HUDEP-2 (cell line): Measurements from ENCODE around the gene UBE2V1.
A peak's percentile ranks its signal among the peaks of the same experiment; 100 is the strongest.
"Not testable (repeated sequence)": the region's sequence is repeated elsewhere in the genome, so short reads cannot be mapped to it uniquely, and the experiment has no call there.

Source experiments
- DNase-seq, 76 experiments: peaks; one replicate each; lab custom pipeline; 2025; ENCODE audit not compliant: unreplicated experiment in 76 of 76; lab: John Stamatoyannopoulos, UW

The UBE2V1 gene

DNA sequence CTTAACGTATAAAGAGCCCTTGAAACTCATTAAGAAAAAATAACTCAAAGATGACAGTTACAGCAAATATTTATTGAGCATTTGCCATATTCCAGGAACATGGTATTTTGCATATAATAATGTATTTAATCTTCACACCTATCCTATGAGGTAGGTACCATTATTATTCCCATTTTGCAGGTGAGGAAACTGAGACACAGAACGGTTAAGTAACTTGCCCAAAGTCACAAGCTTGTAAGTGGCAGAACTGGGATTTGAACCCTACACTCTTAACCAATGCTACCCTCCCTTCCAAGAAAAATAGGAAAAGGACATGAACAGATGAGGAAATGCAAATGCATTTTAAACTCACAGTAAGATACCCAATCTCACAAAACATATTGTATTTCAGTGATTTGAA lies 5.3 kb upstream of the UBE2V1 start:
- DNase-seq, result no peak

- DNase-seq, result no peak
Measured at GRCh38 chr20:50116368-50116999, 3.5 kb upstream of the UBE2V1 start.

DNA sequence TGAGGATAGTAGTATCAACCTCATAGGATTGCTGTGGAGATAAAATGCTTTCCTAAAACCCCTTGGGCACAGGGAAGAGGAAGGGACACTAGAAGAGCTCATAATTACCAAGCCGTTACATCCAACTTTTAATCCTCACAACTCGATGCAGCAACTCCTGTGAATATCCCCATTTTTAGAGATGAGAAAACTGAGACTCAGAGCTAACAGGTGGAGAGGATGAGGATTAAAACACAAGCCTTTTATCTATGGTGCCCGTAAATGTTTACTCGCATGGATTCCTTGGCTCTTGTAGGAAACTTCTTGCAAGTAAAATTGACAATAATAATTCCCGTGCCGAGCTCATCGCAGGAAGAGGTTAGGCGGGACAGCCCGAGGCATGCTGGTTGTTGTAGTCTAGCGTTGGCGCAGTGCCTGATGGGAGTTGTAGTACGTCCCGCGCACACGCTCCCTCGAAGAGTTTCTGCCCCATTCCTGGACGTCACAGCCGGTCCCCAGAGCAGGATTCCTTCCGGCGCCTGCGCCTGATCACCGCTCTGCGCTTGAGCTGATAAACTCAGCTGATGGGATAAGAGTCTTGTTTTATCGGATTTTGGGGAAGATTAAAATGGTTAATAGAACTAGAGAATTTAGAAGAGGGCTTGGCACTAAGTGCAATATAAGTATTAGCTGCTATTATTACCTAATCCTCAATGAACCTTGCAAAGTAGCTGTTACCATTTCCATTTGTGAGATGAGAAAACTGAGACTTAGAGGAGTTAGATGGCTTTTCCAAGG lies 2.8 kb upstream of the UBE2V1 start:
- peak in 74 of 76 experiments; percentile 44 to 97 (median 87) for DNase-seq

- DNase-seq, result no peak
Measured at GRCh38 chr20:50115041-50115512, 2.1 kb upstream of the UBE2V1 start.

DNA sequence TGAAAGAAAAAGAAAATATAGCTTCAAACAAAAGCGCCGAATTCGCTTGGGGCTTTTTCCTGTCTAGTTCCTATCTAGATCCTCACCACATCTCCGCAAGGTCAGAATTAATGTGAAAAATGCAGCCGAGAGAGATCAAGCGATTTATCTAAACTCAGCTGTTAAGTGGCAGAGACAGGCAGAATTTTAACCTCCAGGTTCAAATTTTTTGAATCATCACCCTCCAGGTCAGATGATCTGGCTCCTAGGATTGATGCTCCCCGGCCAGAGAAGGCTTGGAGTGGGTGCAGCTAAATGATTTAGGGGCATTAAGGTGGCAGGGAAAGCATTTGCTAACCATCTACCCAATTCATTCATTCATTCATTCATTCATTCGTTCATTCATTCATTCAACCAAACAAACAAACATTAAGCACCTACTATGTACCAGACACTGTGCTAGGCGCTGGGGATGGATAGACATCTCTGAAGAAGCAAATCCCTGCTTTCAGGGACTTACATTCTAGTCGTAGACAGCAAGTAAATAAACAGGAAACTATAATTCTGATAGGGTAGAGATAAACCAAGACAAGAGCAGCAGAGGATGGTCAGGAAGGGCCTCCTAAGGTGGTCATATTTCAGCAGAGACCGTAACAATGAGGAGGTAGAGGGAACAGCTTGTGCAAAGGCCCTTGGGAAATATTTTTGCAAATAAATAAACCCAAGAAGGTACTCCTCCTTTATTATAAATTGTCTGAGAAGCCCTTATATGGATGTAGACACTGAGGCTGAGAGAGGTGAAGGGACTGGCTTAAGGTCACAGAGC lies 672 bp upstream of the UBE2V1 start:
- no peak for DNase-seq

- peak in 1 of 76 experiments; percentile 6 for DNase-seq
Measured at GRCh38 chr20:50111829-50112495, 988 bp downstream of the UBE2V1 start.

DNA sequence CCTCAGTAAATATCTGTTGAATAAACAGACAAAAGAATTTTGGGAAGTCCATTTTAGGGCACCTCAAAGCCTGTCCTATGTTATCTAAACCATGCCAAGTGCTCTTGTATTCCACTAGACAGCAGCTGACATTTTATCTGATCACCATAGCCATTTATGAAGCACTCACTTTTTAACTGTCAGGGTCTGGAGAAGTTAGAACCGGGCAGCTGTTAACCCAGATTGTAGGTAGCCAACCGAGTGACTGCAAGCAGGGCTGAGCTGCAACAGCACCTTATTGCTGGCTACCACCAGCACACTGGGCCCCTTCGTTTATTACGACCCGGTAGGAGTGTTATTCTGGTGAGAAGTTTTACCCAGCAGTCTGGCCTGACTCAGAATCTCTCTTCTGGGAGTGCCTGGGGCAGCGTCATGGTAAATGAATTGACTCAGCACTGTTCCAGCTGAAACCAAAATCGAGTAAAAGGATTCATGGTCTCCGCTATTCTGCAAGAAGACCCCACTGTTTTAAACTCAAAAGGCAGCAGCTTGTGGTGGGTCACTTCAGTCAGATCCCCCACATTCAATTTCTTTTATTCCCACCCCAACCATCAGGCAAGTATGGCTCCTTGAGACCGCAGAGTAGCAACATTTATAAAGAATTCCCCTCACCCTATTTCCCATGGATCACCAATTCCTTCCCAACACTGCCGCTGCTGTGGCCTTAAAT lies 1.7 kb downstream of the UBE2V1 start:
- peak in 69 of 76 experiments; percentile 9 to 84 (median 53) for DNase-seq

GRCh38 chr20:50110141-50111047 lies 2.6 kb downstream of the UBE2V1 start:
- DNase-seq, result no peak

GRCh38 chr20:50108556-50109235 lies 4.3 kb downstream of the UBE2V1 start:
- no peak for DNase-seq

- no peak for DNase-seq
Measured at GRCh38 chr20:50107796-50108331, 5.1 kb downstream of the UBE2V1 start.

- no peak for DNase-seq
Measured at GRCh38 chr20:50107086-50107660, 5.8 kb downstream of the UBE2V1 start.

DNA sequence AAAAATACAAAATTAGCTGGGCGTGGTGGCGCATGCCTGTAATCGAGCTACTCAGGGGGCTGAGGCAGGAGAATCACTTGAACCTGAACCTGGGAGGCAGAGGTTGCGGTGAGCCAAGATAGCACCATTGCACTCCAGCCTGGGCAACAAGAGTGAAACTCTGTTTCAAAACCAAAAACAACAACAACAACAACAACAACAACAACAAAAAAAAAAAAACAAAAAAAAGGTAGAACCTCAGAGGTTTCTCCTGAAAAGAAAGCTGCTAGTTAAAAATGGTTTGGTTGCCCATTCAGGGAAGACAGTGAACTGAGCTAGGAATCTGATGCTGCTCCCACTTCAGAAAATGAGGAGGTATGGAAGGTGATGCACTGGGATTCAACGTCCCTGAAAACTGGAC lies 6.3 kb downstream of the UBE2V1 start:
- not testable (repeated sequence) for DNase-seq

- peak in 45 of 76 experiments; percentile 7 to 67 (median 38) for DNase-seq
Measured at GRCh38 chr20:50103464-50104107, 9.4 kb downstream of the UBE2V1 start.

DNA sequence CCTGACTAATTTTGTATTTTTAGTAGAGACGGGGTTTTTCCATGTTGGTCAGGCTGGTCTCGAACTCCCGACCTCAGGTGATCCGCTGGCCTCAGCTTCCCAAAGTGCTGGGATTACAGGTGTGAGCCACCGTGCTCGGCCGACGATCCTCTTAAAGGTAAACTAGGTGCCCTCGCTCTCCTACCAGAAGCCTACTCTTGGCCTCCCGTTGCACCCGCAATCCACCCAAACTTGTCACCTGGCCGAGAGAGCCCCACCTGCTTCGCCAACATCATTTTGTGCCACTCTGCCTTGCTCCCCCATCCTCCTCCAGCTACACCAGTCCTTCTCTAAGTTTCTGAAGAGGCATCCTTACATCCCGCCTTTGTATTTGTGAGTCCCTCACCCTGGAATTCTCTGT lies 10.4 kb downstream of the UBE2V1 start:
- not testable (repeated sequence) for DNase-seq

- no peak for DNase-seq
Measured at GRCh38 chr20:50101887-50102286, 11.1 kb downstream of the UBE2V1 start.

DNA sequence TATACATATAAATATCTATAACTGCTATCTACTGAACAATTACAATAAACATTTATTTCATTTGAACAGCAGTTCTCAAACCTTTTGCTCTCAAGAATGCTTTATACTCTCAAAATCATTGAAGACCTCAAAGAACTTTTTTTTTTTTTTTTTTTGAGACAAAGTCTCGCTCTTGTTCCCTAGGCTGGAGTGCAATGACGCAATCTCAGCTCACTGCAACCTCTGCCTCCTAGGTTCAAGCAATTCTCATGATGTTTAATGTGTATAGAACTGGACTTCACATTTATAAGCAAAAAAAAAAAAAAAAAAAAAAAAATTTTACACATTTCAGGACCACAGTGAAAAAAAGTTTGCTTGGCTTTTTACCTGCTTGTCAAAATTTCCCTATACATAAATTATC lies 11.7 kb downstream of the UBE2V1 start:
- DNase-seq, result no peak

- no peak for DNase-seq
Measured at GRCh38 chr20:50100552-50100951, 12.4 kb downstream of the UBE2V1 start.
